Measurements from ENCODE around the gene JAG1. TPM values are rescaled to one million over a fixed set of nuclear protein-coding genes. Genes with fewer than 3 reads are reported as not detected.

Gene JAG1
- total RNA-seq, 6 donors from 2014 or later: 37.7 to 57.4 (median 47.0) TPM

GRCh38 chr20:10629946-10630650, 43.7 kb downstream of the JAG1 start:
- TF ChIP-seq POLR2A (IDR thresholded peaks at IDR 0.05) (no peak), CTCF (IDR thresholded peaks at IDR 0.05) (no peak), EP300 (IDR thresholded peaks at IDR 0.05) (no peak), POLR2AphosphoS5 (IDR thresholded peaks at IDR 0.05) (no peak)
- DNase-seq: no peak
- WGBS, 2 donors: 89 to 93% methylated on average over 9 of the region's 9 CpGs
- no peak overlapping the region for H3K4me3 ChIP-seq
- H3K4me1 ChIP-seq: no peaks in the 10 kb centered on the region
- no peak overlapping the region for H3K27ac ChIP-seq
- no peaks in the 10 kb centered on the region for H3K36me3 ChIP-seq
- H3K9me3 ChIP-seq: no peaks in the 10 kb centered on the region
- ATAC-seq (ENCODE audit: low FRiP score in 2 of 2): no peak
- no peaks in the 10 kb centered on the region for H3K27me3 ChIP-seq

- Histone ChIP-seq H3K9me3 (no peaks in the 10 kb centered on the region), H3K27ac (no peak overlapping the region), H3K36me3 (no peaks in the 10 kb centered on the region), H3K4me1 (no peaks in the 10 kb centered on the region), H3K4me3 (no peak overlapping the region), H3K27me3 (no peaks in the 10 kb centered on the region)
- ATAC-seq (ENCODE audit: low FRiP score in 2 of 2) (peak in 1 of 2 donors; percentile 35), DNase-seq (no peak)
- TF ChIP-seq POLR2AphosphoS5 (IDR thresholded peaks at IDR 0.05) (no peak), EP300 (IDR thresholded peaks at IDR 0.05) (no peak)
- WGBS, 2 donors: 64 to 69% methylated on average over 3 of the region's 3 CpGs
These were observed 46.9 kb downstream of the JAG1 start for GRCh38 chr20:10626896-10627295.

GRCh38 chr20:10625641-10626040, 48.2 kb downstream of the JAG1 start:
- no peak for ATAC-seq (ENCODE audit: low FRiP score in 2 of 2)
- TF ChIP-seq CTCF (IDR thresholded peaks at IDR 0.05): no peak
- TF ChIP-seq EP300 (IDR thresholded peaks at IDR 0.05): no peak
- no peak for TF ChIP-seq POLR2A (IDR thresholded peaks at IDR 0.05)
- no peak for TF ChIP-seq POLR2AphosphoS5 (IDR thresholded peaks at IDR 0.05)
- WGBS, 2 donors: 89 to 92% methylated on average over 2 of the region's 2 CpGs

GRCh38 chr20:10622657-10623418, 51.0 kb downstream of the JAG1 start:
- ATAC-seq (ENCODE audit: low FRiP score in 2 of 2) (peak in 1 of 2 donors; percentile 92), DNase-seq (no peak)
- H3K4me1 ChIP-seq: no peaks in the 10 kb centered on the region
- H3K9me3 ChIP-seq: no peaks in the 10 kb centered on the region
- H3K27ac ChIP-seq: peak overlapping the region in 1 of 4 donors; percentile 52
- TF ChIP-seq POLR2AphosphoS5 (IDR thresholded peaks at IDR 0.05) (no peak), POLR2A (IDR thresholded peaks at IDR 0.05) (no peak), EP300 (IDR thresholded peaks at IDR 0.05) (no peak), CTCF (IDR thresholded peaks at IDR 0.05) (no peak)
- no peak overlapping the region for H3K4me3 ChIP-seq
- no peaks in the 10 kb centered on the region for H3K27me3 ChIP-seq
- no peaks in the 10 kb centered on the region for H3K36me3 ChIP-seq
- WGBS, 2 donors: 75 to 77% methylated on average over 16 of the region's 16 CpGs

More at GRCh38 chr20:10625641-10626040, 48.2 kb downstream of the JAG1 start:
- Histone ChIP-seq H3K9me3 (no peaks in the 10 kb centered on the region), H3K27ac (no peak overlapping the region), H3K4me1 (no peaks in the 10 kb centered on the region), H3K27me3 (no peaks in the 10 kb centered on the region), H3K4me3 (no peak overlapping the region), H3K36me3 (no peaks in the 10 kb centered on the region)
- DNase-seq: no peak

GRCh38 chr20:10621149-10621548, 52.6 kb downstream of the JAG1 start:
- Histone ChIP-seq H3K27me3 (no peaks in the 10 kb centered on the region), H3K4me3 (no peak overlapping the region), H3K4me1 (no peaks in the 10 kb centered on the region), H3K9me3 (no peaks in the 10 kb centered on the region), H3K27ac (no peak overlapping the region), H3K36me3 (no peaks in the 10 kb centered on the region)
- 79 to 92% methylated on average over 3 of the region's 3 CpGs for WGBS, 2 donors
- no peak for DNase-seq
- TF ChIP-seq EP300 (IDR thresholded peaks at IDR 0.05) (no peak), CTCF (IDR thresholded peaks at IDR 0.05) (no peak), POLR2A (IDR thresholded peaks at IDR 0.05) (no peak), POLR2AphosphoS5 (IDR thresholded peaks at IDR 0.05) (no peak)
- ATAC-seq (ENCODE audit: low FRiP score in 2 of 2): no peak

Data from upper lobe of left lung (tissue), 6 donors.